OCI-LY1 (cell line): Measurements from ENCODE around the gene CPVL.

Experiments
- H2AFZ ChIP-seq: fragments of 200-600 bp; sonication (generic), shearing (Covaris generic); 2 replicates; pipeline ENCODE4 v1.6.0; 2014; ENCODE audit warnings: antibody characterized with exemption, mild to moderate bottlenecking, low read length
- H3F3A ChIP-seq: fragments of 200-600 bp; sonication (generic), shearing (Covaris generic); 2 replicates; pipeline ENCODE4 v1.6.0; 2014; ENCODE audit warnings: mild to moderate bottlenecking, antibody characterized with exemption, low read length, moderate library complexity; ENCODE audit not compliant: insufficient read depth
- H3K27ac ChIP-seq: fragments of 200-600 bp; sonication (generic); 2 replicates; pipeline ENCODE4 v1.5.1; 2014; ENCODE audit warnings: low read length, mixed run types, mild to moderate bottlenecking, low read depth; ENCODE audit not compliant: poor library complexity, severe bottlenecking
- H3K27me3 ChIP-seq: fragments of 200-600 bp; sonication (generic); 2 replicates; pipeline ENCODE4 v1.6.0; 2014; ENCODE audit warnings: antibody characterized with exemption, mild to moderate bottlenecking, low read length, moderate library complexity; ENCODE audit not compliant: insufficient read depth
- H3K36me3 ChIP-seq: fragments of 200-600 bp; sonication (generic); 2 replicates; pipeline ENCODE4 v1.6.1; 2014; ENCODE audit warnings: mild to moderate bottlenecking, antibody characterized with exemption, low read length, moderate library complexity, mixed read lengths; ENCODE audit not compliant: insufficient read depth
- H3K4me1 ChIP-seq: fragments of 200-600 bp; sonication (generic); 2 replicates; pipeline ENCODE4 v1.5.1; 2014; ENCODE audit warnings: mild to moderate bottlenecking, low read length, moderate library complexity; ENCODE audit not compliant: insufficient read depth, severe bottlenecking
- H3K4me2 ChIP-seq: fragments of 200-600 bp; sonication (generic), shearing (Covaris generic); 2 replicates; pipeline ENCODE4 v1.6.1; 2014; ENCODE audit warnings: low read length
- H3K4me3 ChIP-seq: fragments of 200-600 bp; sonication (generic); 2 replicates; pipeline ENCODE4 v1.5.1; 2014; ENCODE audit warnings: low read length, low read depth, mild to moderate bottlenecking, mixed read lengths; ENCODE audit not compliant: poor library complexity, severe bottlenecking
- H3K79me2 ChIP-seq: fragments of 200-600 bp; shearing (Covaris generic); 2 replicates; pipeline ENCODE4 v1.6.1; 2016; ENCODE audit warnings: mixed run types, low read length, mixed read lengths; ENCODE audit not compliant: insufficient read depth
- H3K9ac ChIP-seq: fragments of 200-600 bp; sonication (generic), shearing (Covaris generic); 2 replicates; pipeline ENCODE4 v1.6.1; 2014; ENCODE audit warnings: mild to moderate bottlenecking, low read length, mixed read lengths
- H3K9me2 ChIP-seq: fragments of 200-600 bp; sonication (generic), shearing (Covaris generic); 2 replicates; pipeline ENCODE4 v1.6.1; 2014; ENCODE audit warnings: low read depth, mild to moderate bottlenecking, low read length, mixed read lengths
- H3K9me3 ChIP-seq: fragments of 200-600 bp; shearing (Covaris generic); 2 replicates; pipeline ENCODE4 v1.6.1; 2014; ENCODE audit warnings: low read length, mixed read lengths
- H4K20me1 ChIP-seq: fragments of 200-600 bp; sonication (generic), shearing (Covaris generic); 2 replicates; pipeline ENCODE4 v1.6.0; 2016; ENCODE audit warnings: mild to moderate bottlenecking, low read length; ENCODE audit not compliant: insufficient read depth
- CTCF ChIP-seq: fragments of 200-600 bp; sonication (generic), shearing (Covaris generic); IDR thresholded peaks from 2 replicates; pipeline ENCODE4 v1.5.1; 2017; ENCODE audit warnings: mild to moderate bottlenecking, antibody characterized with exemption, low read length, moderate library complexity, mixed read lengths
- EZH2 ChIP-seq: fragments of 200-600 bp; sonication (generic), shearing (Covaris generic); IDR thresholded peaks from 2 replicates; pipeline ENCODE4 v1.8.0; 2017; ENCODE audit warnings: borderline replicate concordance, mixed run types, mild to moderate bottlenecking, antibody characterized with exemption, low read length, moderate library complexity, mixed read lengths

Gene CPVL

GRCh38 chr7:29017713-29018112 lies 128.6 kb downstream of the CPVL start:
- Histone ChIP-seq H3K4me2 (no peak overlapping the region), H3K4me3 (no peak overlapping the region), H3K27ac (no peak overlapping the region), H4K20me1 (no peaks in the 10 kb centered on the region), H3K27me3 (0 out of 2 replicates have a peak, but pooled peaks cover 3% of the 10 kb centered on the region), H3K9me2 (no peaks in the 10 kb centered on the region), H3K4me1 (no peaks in the 10 kb centered on the region), H3K9ac (no peak overlapping the region), H3F3A (no peaks in the 10 kb centered on the region), H3K79me2 (no peaks in the 10 kb centered on the region), H2AFZ (no peak overlapping the region), H3K36me3 (no peaks in the 10 kb centered on the region), H3K9me3 (no peaks in the 10 kb centered on the region)
- no peak for TF ChIP-seq CTCF
- TF ChIP-seq EZH2: no peak

GRCh38 chr7:29014725-29015124 lies 131.6 kb downstream of the CPVL start:
- H3F3A ChIP-seq: no peaks in the 10 kb centered on the region

GRCh38 chr7:29013931-29014330 lies 132.4 kb downstream of the CPVL start:
- no peak overlapping the region for H3K4me3 ChIP-seq

More at GRCh38 chr7:29014725-29015124, 131.6 kb downstream of the CPVL start:
- Histone ChIP-seq H3K27ac (no peak overlapping the region), H3K79me2 (no peaks in the 10 kb centered on the region), H2AFZ (no peak overlapping the region), H3K9me2 (no peaks in the 10 kb centered on the region), H3K4me1 (no peaks in the 10 kb centered on the region), H3K9me3 (no peaks in the 10 kb centered on the region), H3K27me3 (0 out of 2 replicates have a peak, but pooled peaks cover 3% of the 10 kb centered on the region), H3K4me2 (no peak overlapping the region), H3K9ac (no peak overlapping the region), H3K4me3 (no peak overlapping the region), H3K36me3 (no peaks in the 10 kb centered on the region), H4K20me1 (no peaks in the 10 kb centered on the region)
- TF ChIP-seq EZH2 (no peak), CTCF (no peak)

More at GRCh38 chr7:29013931-29014330, 132.4 kb downstream of the CPVL start:
- Histone ChIP-seq H3K4me2 (no peak overlapping the region), H3K27me3 (0 out of 2 replicates have a peak, but pooled peaks cover 3% of the 10 kb centered on the region), H2AFZ (no peak overlapping the region), H3K4me1 (no peaks in the 10 kb centered on the region), H4K20me1 (no peaks in the 10 kb centered on the region), H3K79me2 (no peaks in the 10 kb centered on the region), H3K9me3 (no peaks in the 10 kb centered on the region), H3F3A (no peaks in the 10 kb centered on the region), H3K9me2 (no peaks in the 10 kb centered on the region), H3K36me3 (no peaks in the 10 kb centered on the region), H3K27ac (no peak overlapping the region), H3K9ac (no peak overlapping the region)
- TF ChIP-seq CTCF (no peak), EZH2 (no peak)
